ENCODE measurements around the gene IER5L.

GRCh38 chr9:129161534-129161837 is 16.6 kb downstream of the IER5L start:
- no peak for TF ChIP-seq IRF2 (CRISPR knock-in tag; IDR thresholded peaks at IDR 0.05)
- TF ChIP-seq ZBTB8A (IDR thresholded peaks at IDR 0.05; ENCODE audit: partially characterized antibody) = no peak

All from K562 (cell line).